GM19468 (cell line): ENCODE data around the gene PLSCR5.
A peak's percentile ranks its signal among the peaks of the same experiment; 100 is the strongest.

Experiments
- ATAC-seq: cut with Tn5 transposase; IDR thresholded peaks from one replicate; pipeline ENCODE4 v1.9.1; 2021; ENCODE audit warnings: mild to moderate bottlenecking, moderate library complexity, moderate number of reproducible peaks; ENCODE audit not compliant: unreplicated experiment; ENCODE audit errors: extremely low read depth

PLSCR5 gene

DNA sequence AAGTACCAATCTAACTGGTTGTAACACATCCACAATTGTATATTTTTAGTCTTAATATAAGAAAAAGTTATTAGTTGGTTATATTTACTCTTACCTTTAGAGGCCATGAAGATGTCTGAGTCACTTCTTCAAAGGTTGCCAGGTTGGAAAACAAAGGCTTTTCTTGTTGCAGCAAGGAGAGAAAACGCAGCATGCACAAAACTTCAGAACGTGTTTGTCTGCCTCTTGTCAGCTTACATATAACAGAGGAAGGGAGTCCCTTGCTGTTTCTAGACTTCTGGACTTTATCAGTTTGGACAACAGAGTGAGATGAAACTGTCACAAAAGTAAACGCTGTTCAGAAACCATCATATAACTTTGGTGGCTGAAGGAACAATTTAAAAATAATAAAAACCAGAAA lies at the start of gene PLSCR5:
TSS of gene PLSCR5 (minus strand) at position 241 of the 400 bp plus-strand sequence. CDS start at position 107, 134 bp downstream.
- ATAC-seq: no peak

DNA sequence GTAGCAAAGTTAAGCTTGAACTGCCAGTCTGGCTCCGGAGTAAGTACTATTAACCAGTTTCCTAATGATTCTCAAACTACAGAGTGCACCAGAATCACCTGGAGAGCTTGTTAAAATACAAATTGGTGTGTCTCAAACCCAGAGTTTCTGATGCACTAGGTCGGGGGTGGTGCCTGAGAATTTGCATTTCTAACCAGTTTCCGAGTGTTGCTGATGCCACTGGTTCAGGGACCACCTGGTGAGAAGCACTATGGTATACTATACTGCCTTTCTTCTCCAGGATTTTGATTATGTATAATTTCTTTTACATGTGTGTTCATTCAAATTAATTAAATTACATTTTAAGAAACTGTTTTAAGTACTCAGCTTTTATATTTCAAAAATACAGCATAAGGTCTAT lies 48.8 kb upstream of the PLSCR5 start:
- ATAC-seq: no peak

- ATAC-seq: no peak
These were observed 45.7 kb upstream of the PLSCR5 start for GRCh38 chr3:146650691-146651442.

DNA sequence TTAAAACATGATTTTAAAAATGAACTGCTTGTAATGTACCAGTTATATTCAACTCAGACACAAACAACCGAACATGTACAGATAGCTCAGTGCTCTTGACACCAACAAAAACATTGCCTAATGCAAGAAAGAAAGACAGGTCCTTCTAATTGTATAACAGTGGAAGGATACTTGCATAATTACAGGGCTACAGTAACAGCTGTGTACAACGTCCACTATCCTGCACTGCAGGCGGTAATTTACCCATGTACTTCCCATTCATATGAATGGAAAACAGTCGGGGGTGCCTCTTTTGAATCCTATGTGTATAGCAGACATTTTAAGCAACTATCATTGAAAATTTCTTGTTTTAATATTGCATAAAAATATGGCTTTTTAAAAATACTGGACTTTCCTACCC lies 41.1 kb upstream of the PLSCR5 start:
- ATAC-seq: no peak

DNA sequence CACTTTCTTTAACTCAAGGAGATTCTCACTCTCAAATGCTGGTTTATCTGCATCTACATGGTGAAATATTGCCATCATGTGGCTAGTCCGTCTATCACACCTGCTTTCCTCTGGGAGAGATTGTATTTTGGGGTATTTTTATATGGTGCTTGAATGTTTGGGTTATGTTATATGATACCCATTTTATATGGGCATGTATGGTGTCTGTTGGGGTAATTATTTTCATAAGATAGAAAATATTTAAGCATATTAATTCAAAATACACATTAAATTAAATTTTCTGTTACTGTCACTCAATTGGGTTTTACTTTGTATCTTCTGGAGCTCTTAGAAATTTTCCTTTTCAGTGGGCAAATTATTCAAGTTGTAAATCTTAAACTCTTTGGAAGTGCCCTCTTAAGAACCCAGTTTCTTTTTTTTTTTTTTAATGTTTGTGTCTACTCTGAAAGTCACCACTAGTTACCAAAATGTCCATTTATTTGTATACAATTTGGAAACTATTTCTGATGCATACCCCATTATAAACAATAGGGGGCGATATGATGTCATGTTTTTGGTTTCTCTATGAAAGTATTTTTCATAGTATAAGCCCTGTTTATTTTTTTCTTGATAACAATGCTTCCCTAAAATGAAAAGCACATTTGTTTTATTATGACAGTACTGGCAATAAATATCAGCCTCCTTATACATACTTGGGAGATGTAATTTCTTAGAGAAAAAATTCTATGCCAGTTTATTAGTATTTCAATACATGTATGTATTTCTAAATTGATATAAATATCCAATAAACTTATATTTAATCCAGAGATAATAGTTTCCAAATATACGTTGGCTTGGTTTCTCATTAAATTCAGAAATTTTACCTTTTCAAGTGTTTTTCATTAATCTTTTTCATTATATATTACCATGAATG lies 36.1 kb upstream of the PLSCR5 start:
- peak; percentile 50 for ATAC-seq

- no peak for ATAC-seq
These were observed 35.2 kb upstream of the PLSCR5 start for GRCh38 chr3:146640361-146640760.

GRCh38 chr3:146638718-146639117 lies 33.6 kb upstream of the PLSCR5 start:
- ATAC-seq: no peak

- ATAC-seq: no peak
These were observed 32.7 kb upstream of the PLSCR5 start for GRCh38 chr3:146637871-146638270.

DNA sequence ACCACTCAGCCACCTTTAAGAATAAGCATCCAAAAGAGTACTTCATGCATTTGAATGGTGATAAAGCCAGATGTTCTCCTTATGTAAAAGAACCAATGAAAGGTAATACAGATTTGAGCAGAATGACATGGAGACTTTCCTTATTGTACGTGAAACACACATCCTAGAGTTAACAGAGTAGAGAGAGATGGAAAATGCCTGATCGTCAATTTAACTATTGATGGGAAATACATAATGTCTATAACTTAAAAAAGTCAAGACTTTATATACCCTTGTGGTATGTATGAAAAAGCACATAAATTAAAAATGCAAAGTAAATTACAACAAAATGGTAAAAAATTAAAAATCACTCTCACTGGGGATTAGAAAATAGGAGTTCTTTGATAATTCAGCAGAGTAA lies 31.7 kb upstream of the PLSCR5 start:
- ATAC-seq: no peak

GRCh38 chr3:146634346-146634745 lies 29.2 kb upstream of the PLSCR5 start:
- ATAC-seq: no peak

DNA sequence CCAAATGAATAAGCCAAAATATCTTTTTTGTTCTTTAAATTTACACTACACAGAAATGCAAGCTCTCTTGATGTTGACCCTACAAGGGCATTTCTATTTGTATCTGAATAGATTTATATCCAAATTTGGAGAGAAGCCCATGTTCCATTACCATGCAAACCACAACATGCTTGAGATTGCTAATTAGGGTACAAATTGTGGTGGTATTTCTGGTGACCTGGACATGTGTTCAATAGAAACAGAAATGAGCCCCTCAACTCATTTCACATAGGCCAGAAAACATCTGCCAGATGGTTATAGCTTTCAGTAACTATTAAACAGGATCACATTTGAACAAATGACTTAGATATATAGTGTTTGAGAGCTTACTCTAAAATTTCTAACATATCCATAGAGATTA lies 23.5 kb upstream of the PLSCR5 start:
- ATAC-seq: no peak

- no peak for ATAC-seq
These were observed 21.4 kb upstream of the PLSCR5 start for GRCh38 chr3:146626403-146627122.

DNA sequence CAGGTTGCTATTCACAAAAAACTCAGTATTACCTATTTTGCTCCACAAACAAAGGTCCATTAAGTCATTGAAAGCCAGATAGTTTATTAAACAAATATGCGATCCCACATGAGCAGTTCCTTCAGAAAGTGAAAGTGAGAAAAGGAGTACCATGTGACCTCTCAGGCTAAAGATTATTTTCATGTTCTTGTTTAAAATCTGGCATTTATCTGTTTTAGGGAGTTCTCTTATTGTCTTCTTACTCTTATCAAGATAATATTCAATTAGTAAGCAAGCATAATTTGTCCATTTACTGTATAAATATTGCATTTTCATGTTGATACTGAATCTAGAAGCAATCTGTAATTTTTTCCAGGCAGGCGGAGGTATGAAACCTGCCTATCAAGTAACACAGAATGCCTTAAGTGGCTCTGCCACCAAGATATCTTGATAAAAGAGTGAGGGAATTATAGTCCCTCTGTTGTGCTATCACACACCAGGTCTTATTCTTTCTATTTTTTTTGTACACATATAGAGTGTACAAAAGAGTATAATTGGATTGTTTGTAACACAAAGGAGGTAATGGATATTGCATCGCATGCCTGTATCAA lies 20.1 kb upstream of the PLSCR5 start:
- peak; percentile 53 for ATAC-seq

DNA sequence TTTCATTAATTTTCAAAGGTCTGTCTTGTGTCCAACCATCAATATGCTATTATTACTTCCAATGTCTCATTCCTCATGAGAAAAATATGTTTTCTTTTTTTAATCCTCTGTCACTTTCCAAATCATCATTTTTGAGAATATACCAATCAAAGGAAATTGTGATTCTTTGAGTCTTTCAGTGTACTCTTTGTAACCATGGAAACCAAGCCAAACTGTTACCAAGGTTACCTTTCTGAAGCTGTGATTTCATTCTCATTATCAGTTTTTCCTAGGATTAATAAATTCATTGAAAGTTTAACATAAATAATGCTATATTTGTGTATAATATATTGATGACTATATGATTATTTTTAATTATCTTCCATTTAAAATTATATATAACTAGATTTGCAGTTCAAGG lies 16.6 kb upstream of the PLSCR5 start:
- no peak for ATAC-seq

DNA sequence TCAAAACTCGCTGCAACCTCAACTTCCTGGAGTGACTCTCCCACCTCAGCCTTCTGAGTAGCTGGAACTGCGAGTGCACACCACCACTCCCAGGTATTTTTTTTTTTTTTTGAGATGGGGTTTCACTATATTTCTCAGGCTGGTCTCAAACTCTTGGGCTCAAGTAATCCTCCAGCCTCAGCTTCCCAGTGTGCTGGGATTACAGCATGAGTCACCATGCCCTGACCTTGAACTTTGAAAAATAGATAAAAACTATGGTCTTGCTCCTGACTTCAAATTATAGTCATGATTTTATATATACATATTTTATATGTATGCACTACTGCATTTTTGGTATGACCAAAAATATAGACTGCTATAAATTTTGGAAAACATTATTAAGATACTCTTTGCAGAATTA lies 6.9 kb upstream of the PLSCR5 start:
- ATAC-seq: no peak

GRCh38 chr3:146611096-146611495 lies 6.0 kb upstream of the PLSCR5 start:
- ATAC-seq: no peak

GRCh38 chr3:146598535-146598934 lies 6.6 kb downstream of the PLSCR5 start:
- no peak for ATAC-seq

- ATAC-seq: no peak
These were observed 10.2 kb downstream of the PLSCR5 start for GRCh38 chr3:146594843-146595482.

- no peak for ATAC-seq
These were observed 11.4 kb downstream of the PLSCR5 start for GRCh38 chr3:146593776-146594175.

- no peak for ATAC-seq
These were observed 14.6 kb downstream of the PLSCR5 start for GRCh38 chr3:146590521-146590920.
